ENCODE results near the gene NR5A1. TPM values are rescaled to one million over a fixed set of nuclear protein-coding genes. Genes with fewer than 3 reads are reported as not detected.

The NR5A1 gene
- total and polyA plus RNA-seq, 9 donors, result not detected

Other genes starting within 250 kb of the NR5A1 start
- gene NEK6, start 249.4 kb downstream of the NR5A1 start, total RNA-seq, result 17.7 TPM
- 10 to 100 TPM; 25.0 to 52.6 (median 40.7) TPM for gene NEK6, start 249.4 kb downstream of the NR5A1 start, polyA plus RNA-seq (ENCODE audit: insufficient read depth in 1 of 8, insufficient read length in 8 of 8, low replicate concordance in 1 of 8)
- 146 TPM for gene PSMB7, start 92.0 kb downstream of the NR5A1 start, total RNA-seq
- gene PSMB7, start 92.0 kb downstream of the NR5A1 start, polyA plus RNA-seq (ENCODE audit: insufficient read depth in 1 of 8, insufficient read length in 8 of 8, low replicate concordance in 1 of 8), result 100 to 1,000 TPM; 184 to 222 (median 193) TPM
- not detected for gene ADGRD2, start 56.9 kb downstream of the NR5A1 start, total RNA-seq
- gene ADGRD2, start 56.9 kb downstream of the NR5A1 start, polyA plus RNA-seq (ENCODE audit: insufficient read depth in 1 of 8, insufficient read length in 8 of 8, low replicate concordance in 1 of 8), result under 1 TPM in 4 of 8 donors, not detected in 4; 0.06 to 0.25 (median 0.11) TPM

All from muscle of leg (tissue), 9 donors.